Vagina (tissue), 2 donors: ENCODE results near the gene CYP11A1. TPM values are rescaled to one million over a fixed set of nuclear protein-coding genes. Genes with fewer than 3 reads are reported as not detected.

Source experiments
- DNase-seq, 2 donors: peaks; one replicate each; pipeline ENCODE4 v3.0.0-alpha.2; 2017; ENCODE audit errors: extremely low spot score in 2 of 2
- H3K27ac ChIP-seq: fragments of 200-600 bp; sonication (generic); one replicate; pipeline ENCODE4 v1.5.1; 2019
- H3K27me3 ChIP-seq: fragments of 200-600 bp; sonication (generic); one replicate; pipeline ENCODE4 v1.5.1; 2019
- H3K36me3 ChIP-seq, 2 donors: fragments of 200-600 bp; sonication (generic); one replicate each; pipeline ENCODE4 v1.5.1; 2017 to 2019
- H3K4me1 ChIP-seq: fragments of 200-600 bp; sonication (generic); one replicate; pipeline ENCODE4 v1.5.1; 2019
- H3K4me3 ChIP-seq, 2 donors: fragments of 200-600 bp; sonication (generic); 1 replicate in 1 of 2; 2 replicates in 1 of 2; pipeline ENCODE4 v1.5.1; 2016 to 2019
- H3K9me3 ChIP-seq: fragments of 200-600 bp; sonication (generic); one replicate; pipeline ENCODE4 v1.5.1; 2019
- POLR2A ChIP-seq, 2 donors: fragments of 450-650 bp; IDR thresholded peaks; one replicate each; pipeline ENCODE4 v1.6.1; 2017; ENCODE audit warnings: antibody characterized with exemption in 2 of 2, mild to moderate bottlenecking in 2 of 2, moderate library complexity in 2 of 2
- POLR2AphosphoS5 ChIP-seq, 2 donors: sonication (generic); formaldehyde crosslinking; IDR thresholded peaks; one replicate each; pipeline ENCODE4 v1.9.0; 2017; ENCODE audit warnings: antibody characterized with exemption in 2 of 2, mild to moderate bottlenecking in 2 of 2, low read depth in 1 of 2; ENCODE audit not compliant: insufficient read depth in 1 of 2
- intact Hi-C: fragments of 100-400 bp; cut with DNase I; formaldehyde crosslinking; loops from one replicate; pipeline ENCODE4 v1.15.1; 2023
- total RNA-seq: library from RNA; depleted of rRNA; stranded (reverse); fragments of >200 nt; gene quantifications from one replicate; pipeline ENCODE4 v1.2.3, GENCODE V29; 2016
- TF ChIP-seq, protein P1 (sequence below), 3 experiments: fragments of 450-650 bp in 2 of 3; fragments of 200-600 bp in 1 of 3; sonication (generic) in 1 of 3; IDR thresholded peaks; one replicate each; pipeline ENCODE4 v1.5.1; 2017 to 2019; ENCODE audit warnings: antibody characterized with exemption in 3 of 3, mild to moderate bottlenecking in 2 of 3, moderate library complexity in 2 of 3

Gene CYP11A1
- total RNA-seq, 1 donor from 2014 or later: 8.8 TPM

- Histone ChIP-seq H3K27ac (no peak overlapping the region), H3K36me3 (no peaks in the 10 kb centered on the region), H3K4me1 (peaks cover 16% of the 10 kb centered on the region), H3K9me3 (no peaks in the 10 kb centered on the region), H3K27me3 (no peaks in the 10 kb centered on the region), H3K4me3 (no peak overlapping the region)
- no peak for DNase-seq
- intact Hi-C loops: loop anchor here (10.0 kb wide), 1 partner anchor 410 kb away; the partner anchor contains the start of gene CSK
- TF ChIP-seq, protein P1, sequence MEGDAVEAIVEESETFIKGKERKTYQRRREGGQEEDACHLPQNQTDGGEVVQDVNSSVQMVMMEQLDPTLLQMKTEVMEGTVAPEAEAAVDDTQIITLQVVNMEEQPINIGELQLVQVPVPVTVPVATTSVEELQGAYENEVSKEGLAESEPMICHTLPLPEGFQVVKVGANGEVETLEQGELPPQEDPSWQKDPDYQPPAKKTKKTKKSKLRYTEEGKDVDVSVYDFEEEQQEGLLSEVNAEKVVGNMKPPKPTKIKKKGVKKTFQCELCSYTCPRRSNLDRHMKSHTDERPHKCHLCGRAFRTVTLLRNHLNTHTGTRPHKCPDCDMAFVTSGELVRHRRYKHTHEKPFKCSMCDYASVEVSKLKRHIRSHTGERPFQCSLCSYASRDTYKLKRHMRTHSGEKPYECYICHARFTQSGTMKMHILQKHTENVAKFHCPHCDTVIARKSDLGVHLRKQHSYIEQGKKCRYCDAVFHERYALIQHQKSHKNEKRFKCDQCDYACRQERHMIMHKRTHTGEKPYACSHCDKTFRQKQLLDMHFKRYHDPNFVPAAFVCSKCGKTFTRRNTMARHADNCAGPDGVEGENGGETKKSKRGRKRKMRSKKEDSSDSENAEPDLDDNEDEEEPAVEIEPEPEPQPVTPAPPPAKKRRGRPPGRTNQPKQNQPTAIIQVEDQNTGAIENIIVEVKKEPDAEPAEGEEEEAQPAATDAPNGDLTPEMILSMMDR (IDR thresholded peaks at IDR 0.05): peak; percentile 55 to 67 (median 61)
- TF ChIP-seq POLR2A (IDR thresholded peaks at IDR 0.05): no peak
Measured at GRCh38 chr15:74375303-74375693, 7.9 kb upstream of the CYP11A1 start.

GRCh38 chr15:74374648-74375302 is 7.3 kb upstream of the CYP11A1 start:
- H3K27ac ChIP-seq: no peak overlapping the region
- no peak for TF ChIP-seq POLR2A (IDR thresholded peaks at IDR 0.05)
- peaks cover 16% of the 10 kb centered on the region for H3K4me1 ChIP-seq
- no peaks in the 10 kb centered on the region for H3K36me3 ChIP-seq
- no peaks in the 10 kb centered on the region for H3K9me3 ChIP-seq
- no peak for DNase-seq
- intact Hi-C loops: loop anchor here (5.0 to 10.0 kb wide), 2 partner anchors 118 to 410 kb away; partner anchors contain the start of gene CSK
- H3K27me3 ChIP-seq: no peaks in the 10 kb centered on the region
- H3K4me3 ChIP-seq: peak overlapping the region; percentile 55 to 71

GRCh38 chr15:74373731-74374647 is 6.5 kb upstream of the CYP11A1 start:
- Histone ChIP-seq H3K27me3 (no peaks in the 10 kb centered on the region), H3K36me3 (no peaks in the 10 kb centered on the region), H3K9me3 (no peaks in the 10 kb centered on the region), H3K4me3 (peak overlapping the region; percentile 55 to 71), H3K4me1 (peaks cover 16% of the 10 kb centered on the region), H3K27ac (no peak overlapping the region)
- intact Hi-C loops: loop anchor here (5.0 to 10.0 kb wide), 2 partner anchors 118 to 411 kb away; partner anchors contain the start of gene CSK
- TF ChIP-seq POLR2AphosphoS5 (IDR thresholded peaks at IDR 0.05; ENCODE audit: insufficient read depth in 1 of 2, low read depth in 1 of 2) (peak in 1 of 2 donors; percentile 37), POLR2A (IDR thresholded peaks at IDR 0.05) (no peak)
- TF ChIP-seq, protein P1 (IDR thresholded peaks at IDR 0.05): peak; percentile 76 to 87 (median 84)
- no peak for DNase-seq

DNA sequence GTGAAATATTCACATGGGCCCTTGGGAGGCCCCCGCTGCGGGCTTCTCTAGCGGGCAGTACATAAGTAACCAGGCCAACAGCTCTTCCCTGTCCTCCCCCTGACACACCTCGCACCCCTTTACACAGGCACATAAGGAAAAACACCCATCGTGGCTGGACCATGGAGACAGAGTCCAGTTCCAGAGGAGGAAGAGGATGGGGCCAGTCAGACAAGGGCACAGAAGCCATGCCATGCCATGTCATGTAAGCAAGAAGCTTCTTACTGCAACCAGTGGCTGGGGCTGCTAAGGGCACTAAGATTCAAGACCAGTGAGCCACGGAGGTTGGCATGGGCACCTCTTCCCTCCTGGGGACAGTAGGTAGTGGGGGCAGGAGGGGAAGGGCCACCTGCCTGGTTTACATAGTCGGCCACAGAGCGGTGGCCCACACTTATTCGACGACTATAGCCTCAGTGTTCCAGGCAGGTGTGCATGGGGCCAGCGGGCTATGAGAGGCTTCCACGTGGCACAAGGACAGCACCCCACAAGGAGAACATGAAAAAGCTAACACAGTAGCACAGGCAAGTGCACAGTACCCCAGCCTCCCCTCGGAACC is 5.7 kb upstream of the CYP11A1 start:
- TF ChIP-seq POLR2AphosphoS5 (IDR thresholded peaks at IDR 0.05; ENCODE audit: insufficient read depth in 1 of 2, low read depth in 1 of 2) (no peak), POLR2A (IDR thresholded peaks at IDR 0.05) (no peak)
- TF ChIP-seq, protein P1 (IDR thresholded peaks at IDR 0.05): no peak
- no peak overlapping the region for H3K4me3 ChIP-seq
- no peaks in the 10 kb centered on the region for H3K36me3 ChIP-seq
- intact Hi-C loops: loop anchor here (5.0 to 10.0 kb wide), 2 partner anchors 119 to 412 kb away; partner anchors contain the start of gene CSK
- no peak overlapping the region for H3K27ac ChIP-seq
- DNase-seq: no peak
- no peaks in the 10 kb centered on the region for H3K27me3 ChIP-seq
- no peaks in the 10 kb centered on the region for H3K9me3 ChIP-seq
- H3K4me1 ChIP-seq: peaks cover 16% of the 10 kb centered on the region

DNA sequence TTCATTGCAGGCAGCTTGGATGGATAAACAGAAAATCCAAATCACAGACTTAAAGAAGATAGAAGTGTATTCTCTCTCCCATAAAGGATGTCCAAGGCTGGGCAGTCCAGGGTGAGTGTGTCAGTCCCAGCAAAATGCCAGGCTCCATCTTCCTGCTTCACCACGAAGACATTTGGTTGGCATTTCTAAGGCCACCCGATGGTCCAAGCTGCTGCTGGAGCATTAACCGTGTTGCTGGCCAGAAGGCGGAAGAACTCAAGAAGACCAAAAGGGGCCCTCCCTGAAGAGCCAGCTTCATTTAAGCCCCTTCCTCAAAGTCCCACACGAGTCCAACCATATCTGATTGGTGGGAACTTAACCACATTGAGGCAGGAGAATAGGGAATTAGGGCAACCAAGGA is 3.0 kb upstream of the CYP11A1 start:
- Histone ChIP-seq H3K36me3 (no peaks in the 10 kb centered on the region), H3K9me3 (no peaks in the 10 kb centered on the region), H3K4me1 (peaks cover 30% of the 10 kb centered on the region), H3K4me3 (no peak overlapping the region), H3K27ac (no peak overlapping the region), H3K27me3 (no peaks in the 10 kb centered on the region)
- TF ChIP-seq POLR2A (IDR thresholded peaks at IDR 0.05) (no peak), POLR2AphosphoS5 (IDR thresholded peaks at IDR 0.05; ENCODE audit: insufficient read depth in 1 of 2, low read depth in 1 of 2) (no peak)
- TF ChIP-seq, protein P1 (IDR thresholded peaks at IDR 0.05): no peak
- intact Hi-C loops: loop anchor here (5.0 to 10.0 kb wide), 2 partner anchors 122 to 414 kb away; partner anchors contain the start of gene CSK
- DNase-seq: no peak
